CD8-positive, alpha-beta memory T cell (primary cell): Measurements from ENCODE around the gene NUP50. TPM values are rescaled to one million over a fixed set of nuclear protein-coding genes. Genes with fewer than 3 reads are reported as not detected.

ENCODE experiments used
- CTCF ChIA-PET: fragments of 350-600 bp; sonication (Branson Sonifier 250); formaldehyde crosslinking; loops from one replicate; lab custom pipeline; 2021; ENCODE audit warnings: antibody characterized with exemption; lab: Charles Lee
- POLR2A ChIA-PET: fragments of 350-600 bp; sonication (Branson Sonifier 250); formaldehyde crosslinking; loops from one replicate; lab custom pipeline; 2021; ENCODE audit warnings: antibody characterized with exemption; lab: Charles Lee
- DNase-seq, 5 donors: peaks; one replicate each; pipeline versions ENCODE4 v3.0.0 to v3.0.0-alpha.2; 2020 to 2022; ENCODE audit warnings: mixed read lengths in 1 of 5
- H3K27ac ChIP-seq: one replicate; pipeline ENCODE4 v1.7.0; 2013; ENCODE audit warnings: low read depth, mild to moderate bottlenecking, low read length, moderate library complexity
- H3K27me3 ChIP-seq: 2 replicates; pipeline ENCODE4 v1.7.0; 2013; ENCODE audit warnings: low read length, mild to moderate bottlenecking; ENCODE audit not compliant: insufficient read depth, poor library complexity, severe bottlenecking
- H3K36me3 ChIP-seq: 2 replicates; pipeline ENCODE4 v1.7.0; 2013; ENCODE audit warnings: mild to moderate bottlenecking, low read length, moderate library complexity; ENCODE audit not compliant: insufficient read depth
- H3K4me1 ChIP-seq: 2 replicates; pipeline ENCODE4 v1.7.0; 2013; ENCODE audit warnings: mild to moderate bottlenecking, low read length, moderate library complexity; ENCODE audit not compliant: insufficient read depth
- H3K4me3 ChIP-seq: 2 replicates; pipeline ENCODE4 v1.7.0; 2013; ENCODE audit warnings: mild to moderate bottlenecking, low read length
- H3K9me3 ChIP-seq: 2 replicates; pipeline ENCODE4 v1.7.0; 2013; ENCODE audit warnings: mild to moderate bottlenecking, low read length
- H3K27ac Mint-ChIP-seq, 8 donors: one replicate each; pipeline ENCODE4 v1.8.0; 2020 to 2021; ENCODE audit warnings: mixed read lengths in 8 of 8, mild to moderate bottlenecking in 6 of 8, inconsistent platforms in 3 of 8, moderate library complexity in 3 of 8
- H3K27me3 Mint-ChIP-seq, 2 donors: one replicate each; pipeline ENCODE4 v1.8.0; 2020 to 2021; ENCODE audit warnings: mixed read lengths in 2 of 2, mild to moderate bottlenecking in 1 of 2, moderate library complexity in 1 of 2
- H3K36me3 Mint-ChIP-seq, 3 donors: one replicate each; pipeline ENCODE4 v1.8.0; 2020 to 2021; ENCODE audit warnings: mixed read lengths in 3 of 3, inconsistent platforms in 1 of 3, mild to moderate bottlenecking in 1 of 3
- H3K4me1 Mint-ChIP-seq, 3 donors: one replicate each; pipeline ENCODE4 v1.8.0; 2020 to 2021; ENCODE audit warnings: mixed read lengths in 3 of 3, inconsistent platforms in 1 of 3, mild to moderate bottlenecking in 1 of 3
- H3K4me3 Mint-ChIP-seq, 7 donors: one replicate each; pipeline ENCODE4 v1.8.0; 2020 to 2021; ENCODE audit warnings: mixed read lengths in 7 of 7, mild to moderate bottlenecking in 6 of 7, moderate library complexity in 4 of 7, inconsistent platforms in 2 of 7
- H3K9me3 Mint-ChIP-seq, 5 donors: one replicate each; pipeline ENCODE4 v1.8.0; 2020 to 2022; ENCODE audit warnings: mixed read lengths in 5 of 5, mild to moderate bottlenecking in 3 of 5, moderate library complexity in 2 of 5, inconsistent platforms in 1 of 5
- polyA plus RNA-seq: library from polyadenylated mRNA; unstranded; fragments of 300-500 nt; fragmentation: Illumina TruSeq; gene quantifications from one replicate; pipeline ENCODE4 v1.2.3, GENCODE V29; 2021
- total RNA-seq, 2 experiments: library from RNA; stranded (reverse); gene quantifications; one replicate each; pipeline ENCODE4 v1.2.3, GENCODE V29; 2021

NUP50 gene
- total and polyA plus RNA-seq, 3 experiments from 2014 or later, result 63.4 to 172 (median 170) TPM

- Histone ChIP-seq H3K4me3 (no peak overlapping the region), H3K27me3 (no peaks in the 10 kb centered on the region), H3K27ac (no peak overlapping the region), H3K9me3 (peaks cover 5% of the 10 kb centered on the region), H3K36me3 (peaks cover 15% of the 10 kb centered on the region), H3K4me1 (peaks cover 6% of the 10 kb centered on the region)
- Mint-ChIP-seq H3K27me3 (no peaks in the 10 kb centered on the region), H3K27ac (peak overlapping the region in 6 of 8 donors; percentile 50 to 86 (median 70)), H3K9me3 (peaks cover 0 to 6% (median 0%) of the 10 kb centered on the region in 5 donors), H3K4me3 (peak overlapping the region in 1 of 7 donors; percentile 30), H3K4me1 (peaks cover 20 to 33% (median 27%) of the 10 kb centered on the region in 3 donors), H3K36me3 (peaks cover 18 to 32% (median 20%) of the 10 kb centered on the region in 3 donors)
- POLR2A ChIA-PET, result no interaction called here
- DNase-seq, result no peak
- CTCF ChIA-PET, result no interaction called here
Measured at GRCh38 chr22:45130891-45131290, 32.8 kb upstream of the NUP50 start.

GRCh38 chr22:45131749-45132148 lies 32.0 kb upstream of the NUP50 start:
- no peak overlapping the region for H3K4me3 Mint-ChIP-seq
- POLR2A ChIA-PET, result no interaction called here
- peaks cover 20 to 36% (median 34%) of the 10 kb centered on the region in 3 donors for H3K4me1 Mint-ChIP-seq
- no peaks in the 10 kb centered on the region for H3K27me3 Mint-ChIP-seq
- H3K4me1 ChIP-seq, result peaks cover 6% of the 10 kb centered on the region
- H3K9me3 ChIP-seq, result peaks cover 5% of the 10 kb centered on the region
- H3K36me3 Mint-ChIP-seq, result peaks cover 18 to 32% (median 20%) of the 10 kb centered on the region in 3 donors
- peaks cover 0 to 6% (median 0%) of the 10 kb centered on the region in 5 donors for H3K9me3 Mint-ChIP-seq
- no peak overlapping the region for H3K27ac ChIP-seq
- peaks cover 15% of the 10 kb centered on the region for H3K36me3 ChIP-seq
- CTCF ChIA-PET, result no interaction called here
- no peak for DNase-seq
- no peaks in the 10 kb centered on the region for H3K27me3 ChIP-seq
- H3K27ac Mint-ChIP-seq, result peak overlapping the region in 4 of 8 donors; percentile 2 to 63 (median 14)
- H3K4me3 ChIP-seq, result no peak overlapping the region

- Mint-ChIP-seq H3K4me1 (peaks cover 15 to 30% (median 30%) of the 10 kb centered on the region in 3 donors), H3K27ac (no peak overlapping the region), H3K4me3 (no peak overlapping the region), H3K9me3 (peaks cover 0 to 6% (median 0%) of the 10 kb centered on the region in 5 donors), H3K36me3 (peaks cover 18 to 37% (median 20%) of the 10 kb centered on the region in 3 donors), H3K27me3 (no peaks in the 10 kb centered on the region)
- Histone ChIP-seq H3K36me3 (peaks cover 15% of the 10 kb centered on the region), H3K27me3 (no peaks in the 10 kb centered on the region), H3K4me3 (no peak overlapping the region), H3K4me1 (peaks cover 6% of the 10 kb centered on the region), H3K9me3 (peaks cover 5% of the 10 kb centered on the region), H3K27ac (no peak overlapping the region)
- POLR2A ChIA-PET, result no interaction called here
- no peak for DNase-seq
- CTCF ChIA-PET, result no interaction called here
Measured at GRCh38 chr22:45134313-45134712, 29.4 kb upstream of the NUP50 start.

- H3K4me3 Mint-ChIP-seq, result peak overlapping the region in 1 of 7 donors; percentile 5
Measured at GRCh38 chr22:45136594-45136993, 27.1 kb upstream of the NUP50 start.

DNA sequence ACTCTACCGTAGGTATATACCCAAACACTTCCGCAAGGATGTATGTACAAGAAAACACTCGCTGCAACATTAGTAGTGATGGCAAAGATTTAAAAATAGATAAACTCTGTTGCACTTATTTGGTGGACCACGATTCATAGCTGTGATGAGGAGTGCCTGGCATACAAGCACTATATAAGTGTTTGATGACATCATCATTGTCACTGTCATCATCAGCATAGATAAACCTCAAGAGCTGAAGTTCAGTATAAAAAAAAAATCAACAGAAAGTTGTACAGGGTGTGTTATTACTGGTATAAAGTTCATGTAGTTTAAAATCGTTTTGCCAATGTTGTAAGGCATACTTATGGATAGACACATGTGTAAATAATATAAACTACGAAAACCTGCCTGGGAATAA lies 24.0 kb upstream of the NUP50 start:
- peaks cover 5% of the 10 kb centered on the region for H3K36me3 ChIP-seq
- POLR2A ChIA-PET, result no interaction called here
- Mint-ChIP-seq H3K4me1 (peaks cover 0 to 16% (median 7%) of the 10 kb centered on the region in 3 donors), H3K27ac (peak overlapping the region in 1 of 8 donors; percentile 31), H3K36me3 (peaks cover 8 to 17% (median 14%) of the 10 kb centered on the region in 3 donors), H3K4me3 (no peak overlapping the region), H3K27me3 (peaks cover 0 to 2% of the 10 kb centered on the region in 2 donors), H3K9me3 (peaks cover 0 to 4% (median under 1%) of the 10 kb centered on the region in 5 donors)
- no peak overlapping the region for H3K27ac ChIP-seq
- no peaks in the 10 kb centered on the region for H3K27me3 ChIP-seq
- H3K4me1 ChIP-seq, result no peaks in the 10 kb centered on the region
- DNase-seq, result no peak
- no peaks in the 10 kb centered on the region for H3K9me3 ChIP-seq
- CTCF ChIA-PET, result no interaction called here
- no peak overlapping the region for H3K4me3 ChIP-seq

More at GRCh38 chr22:45136594-45136993, 27.1 kb upstream of the NUP50 start:
- H3K36me3 ChIP-seq, result peaks cover 15% of the 10 kb centered on the region
- H3K9me3 ChIP-seq, result peaks cover 5% of the 10 kb centered on the region
- ChIA-PET CTCF (no interaction called here), POLR2A (no interaction called here)
- peak overlapping the region in 1 of 8 donors; percentile 35 for H3K27ac Mint-ChIP-seq
- H3K9me3 Mint-ChIP-seq, result peaks cover 0 to 6% (median 0%) of the 10 kb centered on the region in 5 donors
- H3K27me3 Mint-ChIP-seq, result no peaks in the 10 kb centered on the region
- no peak overlapping the region for H3K27ac ChIP-seq
- H3K27me3 ChIP-seq, result no peaks in the 10 kb centered on the region
- DNase-seq, result no peak
- peaks cover 0 to 12% (median 11%) of the 10 kb centered on the region in 3 donors for H3K4me1 Mint-ChIP-seq
- H3K4me3 ChIP-seq, result no peak overlapping the region
- H3K4me1 ChIP-seq, result no peaks in the 10 kb centered on the region
- H3K36me3 Mint-ChIP-seq, result peaks cover 20 to 38% (median 21%) of the 10 kb centered on the region in 3 donors

GRCh38 chr22:45142376-45142775 lies 21.3 kb upstream of the NUP50 start:
- CTCF ChIA-PET, result no interaction called here
- POLR2A ChIA-PET, result no interaction called here

DNA sequence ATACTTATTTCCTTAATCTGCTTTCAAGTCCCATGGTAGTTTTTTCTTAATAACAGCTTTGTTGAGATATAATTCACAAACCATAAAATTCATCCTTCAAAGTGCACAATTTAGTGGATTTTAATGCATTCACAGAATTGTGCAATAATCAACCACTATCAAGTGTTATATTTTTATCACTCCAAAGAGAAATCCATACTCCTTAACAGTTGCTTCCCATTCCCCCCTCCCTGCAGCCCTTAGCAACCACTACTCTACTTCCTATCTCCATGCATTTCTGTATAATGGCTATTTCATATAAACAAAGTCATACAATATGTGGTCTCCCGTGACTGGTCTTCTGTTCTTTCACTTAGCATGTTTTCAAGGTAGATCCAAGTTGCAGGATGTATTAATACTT lies 18.8 kb upstream of the NUP50 start:
- Histone ChIP-seq H3K36me3 (no peaks in the 10 kb centered on the region), H3K4me3 (no peak overlapping the region), H3K27me3 (no peaks in the 10 kb centered on the region), H3K9me3 (no peaks in the 10 kb centered on the region), H3K4me1 (no peaks in the 10 kb centered on the region), H3K27ac (no peak overlapping the region)
- Mint-ChIP-seq H3K4me1 (peaks cover 0 to 9% (median 0%) of the 10 kb centered on the region in 3 donors), H3K27me3 (peaks cover 0 to 2% of the 10 kb centered on the region in 2 donors), H3K4me3 (no peak overlapping the region), H3K36me3 (peaks cover 5 to 12% (median 8%) of the 10 kb centered on the region in 3 donors), H3K27ac (no peak overlapping the region), H3K9me3 (peaks cover 0 to 4% (median 0%) of the 10 kb centered on the region in 5 donors)
- POLR2A ChIA-PET, result no interaction called here
- no peak for DNase-seq
- CTCF ChIA-PET, result no interaction called here

More at GRCh38 chr22:45142376-45142775, 21.3 kb upstream of the NUP50 start:
- Mint-ChIP-seq H3K4me3 (no peak overlapping the region), H3K4me1 (peaks cover 0 to 10% (median 0%) of the 10 kb centered on the region in 3 donors), H3K9me3 (peaks cover 0 to 4% (median 0%) of the 10 kb centered on the region in 5 donors), H3K36me3 (peaks cover 5 to 10% (median 5%) of the 10 kb centered on the region in 3 donors), H3K27ac (no peak overlapping the region), H3K27me3 (peaks cover 0 to 2% of the 10 kb centered on the region in 2 donors)
- H3K36me3 ChIP-seq, result no peaks in the 10 kb centered on the region
- no peaks in the 10 kb centered on the region for H3K4me1 ChIP-seq
- no peak for DNase-seq
- no peak overlapping the region for H3K4me3 ChIP-seq
- H3K27me3 ChIP-seq, result no peaks in the 10 kb centered on the region
- H3K9me3 ChIP-seq, result no peaks in the 10 kb centered on the region
- no peak overlapping the region for H3K27ac ChIP-seq

DNA sequence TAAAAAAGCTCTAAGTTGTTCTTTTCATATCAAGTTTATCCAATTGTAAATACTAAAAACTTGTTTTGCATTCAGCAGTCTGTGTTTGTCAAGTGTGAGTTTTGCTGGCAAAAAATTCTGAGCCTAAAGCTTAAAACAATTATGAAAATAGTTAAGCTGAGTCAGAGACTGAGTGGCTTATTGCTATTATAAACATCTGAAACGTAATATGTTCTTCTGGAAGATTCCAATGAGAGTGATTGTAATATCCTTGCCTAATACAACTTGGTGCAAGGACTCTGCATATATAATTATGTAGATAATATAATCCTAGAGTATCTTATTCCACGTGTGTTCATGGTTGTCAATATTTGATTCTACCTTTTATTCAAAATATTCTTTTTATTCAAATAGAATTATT lies 14.1 kb upstream of the NUP50 start:
- H3K27ac Mint-ChIP-seq, result no peak overlapping the region
- H3K4me3 Mint-ChIP-seq, result no peak overlapping the region
- POLR2A ChIA-PET, result no interaction called here

More for the DNA sequence above, 14.1 kb upstream of the NUP50 start:
- Histone ChIP-seq H3K27me3 (no peaks in the 10 kb centered on the region), H3K36me3 (no peaks in the 10 kb centered on the region), H3K27ac (no peak overlapping the region), H3K4me3 (no peak overlapping the region), H3K9me3 (no peaks in the 10 kb centered on the region), H3K4me1 (no peaks in the 10 kb centered on the region)
- Mint-ChIP-seq H3K27me3 (no peaks in the 10 kb centered on the region), H3K4me1 (peaks cover 0 to 16% (median 2%) of the 10 kb centered on the region in 3 donors), H3K36me3 (peaks cover 0 to 36% (median 17%) of the 10 kb centered on the region in 3 donors), H3K9me3 (no peaks in the 10 kb centered on the region)
- CTCF ChIA-PET, result no interaction called here
- DNase-seq, result no peak
